ENCODE measurements around the gene PPP6C. TPM values are rescaled to one million over a fixed set of nuclear protein-coding genes. Genes with fewer than 3 reads are reported as not detected.

PPP6C gene
- total RNA-seq, 1 donor, result 43.2 TPM

GRCh38 chr9:125103021-125103420 is 86.6 kb downstream of the PPP6C start:
- H3K4me3 ChIP-seq (ENCODE audit: low read depth, low read length), result no peak overlapping the region
- no peak for TF ChIP-seq CTCF (IDR thresholded peaks at IDR 0.05; ENCODE audit: insufficient read depth, low read depth, low read length)
- no peak for DNase-seq (ENCODE audit: low read depth)

GRCh38 chr9:125100822-125101221 is 88.8 kb downstream of the PPP6C start:
- no peak for TF ChIP-seq CTCF (IDR thresholded peaks at IDR 0.05; ENCODE audit: insufficient read depth, low read depth, low read length)
- DNase-seq (ENCODE audit: low read depth), result no peak
- H3K4me3 ChIP-seq (ENCODE audit: low read depth, low read length), result no peak overlapping the region

GRCh38 chr9:125099816-125100215 is 89.8 kb downstream of the PPP6C start:
- DNase-seq (ENCODE audit: low read depth), result no peak
- no peak overlapping the region for H3K4me3 ChIP-seq (ENCODE audit: low read depth, low read length)
- TF ChIP-seq CTCF (IDR thresholded peaks at IDR 0.05; ENCODE audit: insufficient read depth, low read depth, low read length), result no peak

Other genes starting within 250 kb of the PPP6C start
- 9.9 and 11.3 TPM in 2 replicates for gene GOLGA1, start 248.7 kb downstream of the PPP6C start, total RNA-seq
- gene SCAI, start 46.3 kb downstream of the PPP6C start, total RNA-seq, result 6.8 and 9.1 TPM in 2 replicates
- 32.0 and 33.8 TPM in 2 replicates for gene RABEPK, start 10.7 kb upstream of the PPP6C start, total RNA-seq
- 130 and 132 TPM in 2 replicates for gene HSPA5, start 51.5 kb upstream of the PPP6C start, total RNA-seq
- gene GAPVD1, start 72.0 kb upstream of the PPP6C start, total RNA-seq, result 72.8 and 88.9 TPM in 2 replicates